CD4-positive, alpha-beta memory T cell (primary cell): Measurements from ENCODE around the gene OLFML2A. TPM values are rescaled to one million over a fixed set of nuclear protein-coding genes. Genes with fewer than 3 reads are reported as not detected.
"Not testable (repeated sequence)": the region's sequence is repeated elsewhere in the genome, so short reads cannot be mapped to it uniquely, and the experiment has no call there.

Experiments used
- CTCF ChIA-PET: fragments of 350-600 bp; sonication (Branson Sonifier 250); formaldehyde crosslinking; loops from one replicate; lab custom pipeline; 2021; ENCODE audit warnings: inconsistent platforms; ENCODE audit not compliant: partially characterized antibody; lab: Charles Lee
- POLR2A ChIA-PET: fragments of 350-600 bp; sonication (Branson Sonifier 250); formaldehyde crosslinking; loops from one replicate; lab custom pipeline; 2021; ENCODE audit not compliant: partially characterized antibody; lab: Charles Lee
- DNase-seq, 5 donors: peaks; one replicate each; pipeline versions ENCODE4 v3.0.0 to v3.0.0-alpha.2; 2020 to 2022; ENCODE audit warnings: mixed read lengths in 1 of 5
- H3K27ac ChIP-seq: one replicate; pipeline ENCODE4 v1.7.0; 2013; ENCODE audit warnings: low read depth, low read length
- H3K27me3 ChIP-seq: 2 replicates; pipeline ENCODE4 v1.7.0; 2013; ENCODE audit warnings: mild to moderate bottlenecking, low read length, moderate library complexity; ENCODE audit not compliant: insufficient read depth
- H3K36me3 ChIP-seq: 2 replicates; pipeline ENCODE4 v1.7.0; 2013; ENCODE audit warnings: mild to moderate bottlenecking, low read length, moderate library complexity; ENCODE audit not compliant: insufficient read depth
- H3K4me1 ChIP-seq: 2 replicates; pipeline ENCODE4 v1.7.0; 2013; ENCODE audit warnings: mild to moderate bottlenecking, low read length, moderate library complexity; ENCODE audit not compliant: insufficient read depth
- H3K4me3 ChIP-seq, 2 donors: one replicate each; pipeline ENCODE4 v1.7.0; 2013; ENCODE audit warnings: low read length in 2 of 2, mild to moderate bottlenecking in 1 of 2
- H3K9me3 ChIP-seq, 2 donors: one replicate each; pipeline ENCODE4 v1.7.0; 2013; ENCODE audit warnings: low read length in 2 of 2, control low read depth in 1 of 2; ENCODE audit not compliant: control insufficient read depth in 1 of 2
- H3K27ac Mint-ChIP-seq, 7 donors: one replicate each; pipeline ENCODE4 v1.8.0; 2020 to 2021; ENCODE audit warnings: mixed read lengths in 7 of 7, mild to moderate bottlenecking in 6 of 7, inconsistent platforms in 3 of 7, moderate library complexity in 3 of 7
- H3K27me3 Mint-ChIP-seq, 2 donors: one replicate each; pipeline ENCODE4 v1.8.0; 2020 to 2021; ENCODE audit warnings: mixed read lengths in 2 of 2
- H3K36me3 Mint-ChIP-seq, 2 donors: one replicate each; pipeline ENCODE4 v1.8.0; 2020 to 2021; ENCODE audit warnings: mixed read lengths in 2 of 2, inconsistent platforms in 1 of 2, mild to moderate bottlenecking in 1 of 2
- H3K4me1 Mint-ChIP-seq, 4 donors: one replicate each; pipeline ENCODE4 v1.8.0; 2020 to 2021; ENCODE audit warnings: mixed read lengths in 4 of 4, mild to moderate bottlenecking in 1 of 4
- H3K4me3 Mint-ChIP-seq, 8 donors: one replicate each; pipeline ENCODE4 v1.8.0; 2020 to 2021; ENCODE audit warnings: mixed read lengths in 8 of 8, mild to moderate bottlenecking in 7 of 8, moderate library complexity in 6 of 8, inconsistent platforms in 3 of 8
- H3K9me3 Mint-ChIP-seq, 8 donors: one replicate each; pipeline ENCODE4 v1.8.0; 2020 to 2021; ENCODE audit warnings: mixed read lengths in 8 of 8, mild to moderate bottlenecking in 5 of 8, inconsistent platforms in 3 of 8, moderate library complexity in 1 of 8
- intact Hi-C: fragments of 100-400 bp; cut with micrococcal nuclease; formaldehyde crosslinking; loops from one replicate; pipeline ENCODE4 v1.15.1; 2023
- polyA plus RNA-seq, 2 donors: library from polyadenylated mRNA; unstranded; fragments of 300-500 nt; fragmentation: Illumina TruSeq; gene quantifications; one replicate each; pipeline ENCODE4 v1.2.3, GENCODE V29; 2021
- total RNA-seq, 2 experiments: library from RNA; stranded (reverse); gene quantifications; one replicate each; pipeline ENCODE4 v1.2.3, GENCODE V29; 2021

The OLFML2A gene
- total and polyA plus RNA-seq, 4 experiments from 2014 or later, result not detected

DNA sequence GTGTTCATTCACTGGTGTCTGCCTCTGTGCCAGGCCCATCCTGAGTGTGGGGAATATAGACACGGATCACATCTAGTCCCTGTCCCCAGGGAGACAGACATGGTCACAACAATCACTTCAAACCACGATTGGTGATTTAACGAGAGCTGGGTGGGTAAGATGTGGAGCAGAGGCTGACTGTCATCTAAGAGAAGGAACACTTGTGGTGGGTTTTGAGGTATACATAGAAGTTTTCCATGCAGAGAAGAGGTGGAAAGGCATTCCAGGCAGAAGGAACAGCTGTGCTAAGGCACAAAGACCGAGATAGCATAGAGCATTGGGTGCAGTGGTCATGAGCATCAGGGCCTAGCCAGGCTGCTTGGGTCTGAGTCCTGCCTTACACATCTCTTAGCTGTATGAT lies 53.7 kb downstream of the OLFML2A start:
- Histone ChIP-seq H3K27me3 (no peaks in the 10 kb centered on the region), H3K4me3 (no peak overlapping the region), H3K9me3 (no peaks in the 10 kb centered on the region), H3K27ac (no peak overlapping the region), H3K4me1 (no peaks in the 10 kb centered on the region), H3K36me3 (no peaks in the 10 kb centered on the region)
- intact Hi-C loops, result no loop called here
- Mint-ChIP-seq H3K27me3 (peaks cover 0 to 12% of the 10 kb centered on the region in 2 donors), H3K27ac (no peak overlapping the region), H3K9me3 (no peaks in the 10 kb centered on the region), H3K36me3 (no peaks in the 10 kb centered on the region), H3K4me3 (no peak overlapping the region), H3K4me1 (no peaks in the 10 kb centered on the region)
- CTCF ChIA-PET, result no interaction called here
- POLR2A ChIA-PET, result no interaction called here
- DNase-seq, result no peak

DNA sequence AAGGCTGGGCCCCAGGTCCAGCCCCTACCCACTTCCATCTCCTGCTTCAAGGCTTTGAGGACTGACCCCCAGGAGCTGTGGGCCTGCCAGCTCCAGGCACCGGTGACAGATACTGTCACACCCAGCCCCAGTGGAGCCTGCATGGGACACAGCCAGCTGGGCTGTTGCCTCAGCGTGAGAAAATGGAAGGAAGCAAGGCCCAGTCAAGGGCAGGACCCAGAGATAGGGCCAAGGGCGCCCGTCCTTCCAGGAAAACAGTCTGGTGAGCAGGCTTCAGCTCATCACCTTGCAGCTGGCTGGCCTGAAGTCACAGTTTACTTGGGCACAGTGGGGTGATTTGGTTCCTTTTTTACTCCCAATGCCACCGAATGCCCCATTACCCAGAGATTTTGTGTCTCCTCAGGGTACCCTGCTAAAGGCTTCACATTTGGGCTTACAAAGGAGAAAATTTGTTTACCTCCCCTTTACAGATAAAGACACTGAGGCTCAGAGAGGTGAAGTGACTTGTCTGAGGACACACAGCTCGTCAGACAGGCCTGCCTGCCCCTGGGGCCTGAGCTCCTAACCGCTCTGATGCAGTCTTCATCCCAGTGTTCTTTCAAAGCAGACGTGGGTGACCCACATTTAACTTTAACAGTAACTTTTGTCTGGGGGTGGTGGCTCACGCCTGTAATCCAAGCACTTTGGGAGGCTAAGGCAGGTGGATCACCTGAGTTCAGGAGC lies 54.9 kb downstream of the OLFML2A start:
- Mint-ChIP-seq H3K36me3 (no peaks in the 10 kb centered on the region), H3K4me1 (no peaks in the 10 kb centered on the region), H3K27ac (no peak overlapping the region), H3K9me3 (no peaks in the 10 kb centered on the region), H3K27me3 (peaks cover 3 to 14% of the 10 kb centered on the region in 2 donors), H3K4me3 (no peak overlapping the region)
- Histone ChIP-seq H3K4me3 (no peak overlapping the region), H3K27ac (no peak overlapping the region), H3K27me3 (no peaks in the 10 kb centered on the region), H3K36me3 (no peaks in the 10 kb centered on the region), H3K9me3 (no peaks in the 10 kb centered on the region), H3K4me1 (no peaks in the 10 kb centered on the region)
- DNase-seq, result no peak
- POLR2A ChIA-PET, result no interaction called here
- intact Hi-C loops, result no loop called here
- CTCF ChIA-PET, result no interaction called here

DNA sequence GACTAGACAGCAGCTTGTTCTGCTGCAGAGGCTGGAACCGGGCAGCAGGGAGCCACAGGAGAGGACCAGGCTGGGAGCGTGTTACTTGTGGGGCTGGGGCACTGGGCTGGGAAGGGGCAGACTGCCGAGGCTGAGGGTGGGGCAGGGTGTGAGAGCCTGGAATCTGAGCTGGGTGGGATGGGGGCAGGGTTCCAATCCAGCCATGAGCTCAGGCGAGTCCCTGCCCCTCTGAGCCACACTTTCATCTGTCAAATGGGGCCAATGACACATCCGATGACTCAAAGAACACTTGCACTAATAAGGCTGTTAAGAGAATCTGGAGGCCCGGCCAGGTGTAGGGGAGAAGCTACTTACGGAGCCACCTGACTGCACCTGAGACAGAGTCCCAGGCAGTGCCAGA lies 57.7 kb downstream of the OLFML2A start:
- Mint-ChIP-seq H3K9me3 (no peaks in the 10 kb centered on the region), H3K4me3 (no peak overlapping the region), H3K27ac (no peak overlapping the region), H3K36me3 (no peaks in the 10 kb centered on the region), H3K27me3 (peaks cover 15 to 24% of the 10 kb centered on the region in 2 donors), H3K4me1 (peaks cover 0 to 8% (median 0%) of the 10 kb centered on the region in 4 donors)
- CTCF ChIA-PET, result interaction anchor here (1.1 kb wide), 1 partner anchor 18 kb away, joined by 3 read pairs; no protein-coding TSS in a partner anchor
- Histone ChIP-seq H3K27ac (no peak overlapping the region), H3K4me3 (no peak overlapping the region), H3K4me1 (no peaks in the 10 kb centered on the region), H3K36me3 (no peaks in the 10 kb centered on the region), H3K9me3 (no peaks in the 10 kb centered on the region), H3K27me3 (peaks cover 2% of the 10 kb centered on the region)
- POLR2A ChIA-PET, result no interaction called here
- DNase-seq, result no peak
- intact Hi-C loops, result no loop called here

DNA sequence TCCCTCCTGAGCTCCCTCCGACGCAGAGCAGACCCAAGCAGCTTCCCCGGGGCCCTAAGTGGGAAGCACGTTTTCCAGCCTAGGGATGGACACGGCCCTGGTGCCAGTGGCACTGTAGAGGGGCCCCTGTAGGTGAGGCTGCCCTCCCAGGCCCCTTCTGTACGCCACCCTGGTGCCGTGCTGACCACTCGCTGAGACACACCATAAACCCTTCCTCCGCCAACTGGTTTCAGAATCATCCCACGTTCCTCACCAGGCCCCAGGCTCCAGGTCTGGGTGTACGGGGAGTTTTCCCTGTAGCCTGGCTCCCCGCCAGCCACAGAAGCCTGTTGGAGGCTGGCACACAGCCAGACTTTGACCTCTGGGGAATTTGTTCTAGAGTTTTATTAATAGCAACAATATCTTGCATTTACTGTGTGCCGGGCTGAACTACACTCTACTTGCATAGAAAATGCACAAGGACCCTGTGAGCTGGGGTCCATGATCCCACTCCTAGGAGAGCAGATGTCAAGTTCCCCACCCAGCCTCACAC lies 58.2 kb downstream of the OLFML2A start:
- no peak for DNase-seq
- intact Hi-C loops, result no loop called here
- Mint-ChIP-seq H3K27ac (no peak overlapping the region), H3K27me3 (peaks cover 15 to 24% of the 10 kb centered on the region in 2 donors), H3K4me3 (no peak overlapping the region), H3K4me1 (peaks cover 0 to 8% (median 0%) of the 10 kb centered on the region in 4 donors), H3K9me3 (no peaks in the 10 kb centered on the region), H3K36me3 (no peaks in the 10 kb centered on the region)
- Histone ChIP-seq H3K27me3 (peaks cover 4% of the 10 kb centered on the region), H3K9me3 (no peaks in the 10 kb centered on the region), H3K36me3 (no peaks in the 10 kb centered on the region), H3K27ac (no peak overlapping the region), H3K4me1 (no peaks in the 10 kb centered on the region), H3K4me3 (no peak overlapping the region)
- CTCF ChIA-PET, result interaction anchor here (1.1 kb wide), 1 partner anchor 17 kb away, joined by 3 read pairs; no protein-coding TSS in a partner anchor
- POLR2A ChIA-PET, result no interaction called here

DNA sequence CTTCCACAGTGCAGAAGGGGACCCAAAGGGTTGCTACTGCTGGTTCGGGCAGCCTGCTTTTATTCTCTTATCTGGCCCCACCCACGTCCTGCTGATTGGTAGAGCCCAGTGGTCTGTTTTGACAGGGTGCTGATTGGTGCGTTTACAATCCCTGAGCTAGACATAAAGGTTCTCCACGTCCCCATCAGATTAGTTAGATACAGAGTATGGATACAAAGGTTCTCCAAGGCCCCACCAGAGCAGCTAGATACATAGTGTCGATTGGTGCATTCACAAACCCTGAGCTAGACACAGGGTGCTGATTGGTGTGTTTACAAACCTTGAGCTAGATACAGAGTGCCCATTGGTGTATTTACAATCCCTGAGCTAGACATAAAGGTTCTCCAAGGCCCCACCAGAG lies 61.2 kb downstream of the OLFML2A start:
- H3K4me1 ChIP-seq, DNase-seq, H3K4me1 Mint-ChIP-seq, H3K4me3 Mint-ChIP-seq, H3K27ac Mint-ChIP-seq, intact Hi-C loops, H3K9me3 Mint-ChIP-seq, H3K36me3 ChIP-seq, POLR2A ChIA-PET, H3K9me3 ChIP-seq, H3K27ac ChIP-seq, H3K36me3 Mint-ChIP-seq, H3K4me3 ChIP-seq, H3K27me3 ChIP-seq: not testable (repeated sequence)
- CTCF ChIA-PET, result interaction anchor here (1.3 to 1.4 kb wide), 2 partner anchors 16 to 63 kb away, joined by 3 to 4 read pairs; no protein-coding TSS in a partner anchor
- peaks cover 15 to 20% of the 10 kb centered on the region in 2 donors for H3K27me3 Mint-ChIP-seq

DNA sequence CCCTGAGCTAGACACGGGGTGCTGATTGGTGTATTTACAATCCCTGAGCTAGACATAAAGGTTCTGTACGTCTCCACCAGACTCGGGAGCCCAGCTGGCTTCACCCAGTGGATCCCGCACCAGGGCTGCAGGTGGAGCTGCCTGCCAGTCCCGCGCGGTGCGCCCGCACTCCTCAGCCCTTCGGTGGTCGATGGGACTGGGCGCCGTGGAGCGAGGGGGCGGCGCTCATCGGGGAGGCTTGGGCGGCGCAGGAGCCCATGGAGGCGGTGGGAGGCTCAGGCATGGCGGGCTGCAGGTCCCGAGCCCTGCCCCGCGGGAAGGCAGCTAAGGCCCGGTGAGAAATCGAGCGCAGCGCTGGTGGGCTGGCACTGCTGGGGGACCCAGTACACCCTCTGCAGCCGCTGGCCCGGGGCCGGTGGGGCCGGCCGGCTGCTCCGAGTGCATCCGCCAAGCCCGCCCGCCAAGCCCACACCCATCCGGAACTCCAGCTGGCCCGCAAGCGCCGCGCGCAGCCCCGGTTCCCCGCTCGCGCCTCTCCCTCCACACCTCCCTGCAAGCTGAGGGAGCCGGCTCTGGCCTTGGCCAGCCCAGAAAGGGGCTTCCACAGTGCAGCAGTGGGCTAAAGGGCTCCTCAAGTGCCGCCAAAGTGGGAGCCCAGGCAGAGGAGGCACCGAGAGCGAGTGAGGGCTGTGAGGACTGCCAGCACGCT lies 61.8 kb downstream of the OLFML2A start:
- CTCF ChIA-PET, result interaction anchor here (1.4 kb wide), 1 partner anchor 15 kb away, joined by 4 read pairs; no protein-coding TSS in a partner anchor
- intact Hi-C loops, H3K4me1 ChIP-seq, H3K4me1 Mint-ChIP-seq, H3K27ac Mint-ChIP-seq, H3K9me3 Mint-ChIP-seq, H3K4me3 Mint-ChIP-seq, H3K27ac ChIP-seq, H3K4me3 ChIP-seq, H3K9me3 ChIP-seq, H3K36me3 ChIP-seq, H3K36me3 Mint-ChIP-seq, DNase-seq, H3K27me3 ChIP-seq, POLR2A ChIA-PET: not testable (repeated sequence)
- H3K27me3 Mint-ChIP-seq, result peaks cover 15 to 20% of the 10 kb centered on the region in 2 donors

DNA sequence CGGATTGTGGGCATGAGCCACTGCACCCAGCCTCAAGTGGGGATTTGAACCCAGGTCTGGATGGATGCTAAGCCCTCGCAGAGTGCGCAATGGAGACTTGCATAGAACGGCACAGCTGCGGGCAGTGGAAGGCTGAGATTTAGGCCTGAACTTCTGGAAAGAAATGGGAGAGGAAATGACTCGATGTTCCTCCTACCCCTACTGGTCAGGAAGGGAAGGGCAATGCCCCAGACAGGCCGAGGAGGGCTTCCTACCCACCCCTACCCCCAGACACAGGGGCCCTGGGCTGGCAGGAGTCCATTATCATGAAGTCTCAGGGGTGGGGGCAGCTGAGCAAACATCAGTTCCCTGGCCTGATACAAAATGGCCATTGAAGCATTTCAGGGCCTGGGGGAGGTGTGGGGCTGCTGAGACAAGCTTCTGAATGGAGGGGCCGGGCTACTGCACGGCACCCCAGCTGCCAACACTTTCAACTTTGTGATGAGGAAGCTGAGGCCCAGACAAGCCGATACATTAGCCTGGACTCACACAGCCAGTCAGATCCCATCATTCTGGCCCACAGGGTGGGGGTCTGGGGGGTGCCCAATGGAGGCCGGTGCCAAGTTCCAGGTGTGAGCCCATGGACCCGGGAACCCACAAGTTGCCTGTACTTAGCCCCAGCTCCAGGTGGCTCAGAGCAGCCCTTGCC lies 62.8 kb downstream of the OLFML2A start:
- no peaks in the 10 kb centered on the region for H3K9me3 Mint-ChIP-seq
- peaks cover 4% of the 10 kb centered on the region for H3K27me3 ChIP-seq
- no peaks in the 10 kb centered on the region for H3K9me3 ChIP-seq
- H3K36me3 Mint-ChIP-seq, result no peaks in the 10 kb centered on the region
- DNase-seq, result no peak
- no peak overlapping the region for H3K4me3 ChIP-seq
- peaks cover 0 to 8% (median 0%) of the 10 kb centered on the region in 4 donors for H3K4me1 Mint-ChIP-seq
- H3K27ac Mint-ChIP-seq, result no peak overlapping the region
- intact Hi-C loops, result no loop called here
- no peaks in the 10 kb centered on the region for H3K36me3 ChIP-seq
- peak overlapping the region in 1 of 8 donors; percentile 1 for H3K4me3 Mint-ChIP-seq
- POLR2A ChIA-PET, result interaction anchor here (0.9 to 1.2 kb wide), 2 partner anchors 22 to 67 kb away, joined by 3 read pairs; partner anchors contain the start of genes ARPC5L and RPL35
- CTCF ChIA-PET, result interaction anchor here (1.0 to 1.7 kb wide), 4 partner anchors 14 to 529 kb away, joined by 3 to 14 read pairs (median 5); partner anchors contain the start of gene WDR38
- H3K27me3 Mint-ChIP-seq, result peaks cover 15 to 16% of the 10 kb centered on the region in 2 donors
- H3K4me1 ChIP-seq, result no peaks in the 10 kb centered on the region
- no peak overlapping the region for H3K27ac ChIP-seq
